ENCODE measurements around the gene GKN2. TPM values are rescaled to one million over a fixed set of nuclear protein-coding genes. Genes with fewer than 3 reads are reported as not detected.

GKN2 gene
- total and polyA plus RNA-seq, 2 of the 13 experiments (the other 11 are each of a cell fraction or from before 2014, with no cell fraction given), result not detected

DNA sequence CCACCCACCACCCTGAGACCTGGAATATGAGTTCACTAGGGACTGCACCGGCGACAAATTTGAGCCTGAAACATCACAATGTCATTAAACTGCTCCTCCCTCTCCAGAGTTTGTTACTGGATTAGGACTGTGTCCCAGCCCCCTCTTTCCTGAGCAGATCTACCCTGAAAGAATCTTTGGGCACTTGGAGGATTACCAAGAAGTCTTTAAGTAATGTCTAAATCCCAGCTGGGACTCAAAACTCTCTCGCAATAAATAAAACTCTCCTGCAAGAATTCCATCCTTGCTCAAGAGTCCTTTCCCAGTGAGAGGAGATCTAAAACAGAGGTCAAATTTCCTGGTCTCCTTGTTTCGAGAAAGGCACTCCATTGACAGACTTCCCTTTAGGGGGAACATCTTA, 20.9 kb downstream of the GKN2 start:
- BruUV-seq (replicated peaks), result no TSS peak

More for the DNA sequence above, 20.9 kb downstream of the GKN2 start:
- H3K4me1 ChIP-seq (ENCODE audit: insufficient read depth, low read length), result no peaks in the 10 kb centered on the region
- POLR2A ChIA-PET, result no interaction called here
- no peak overlapping the region for H3K9ac ChIP-seq (ENCODE audit: insufficient read depth, low read depth, low read length)
- no peak overlapping the region for H3K4me2 ChIP-seq (ENCODE audit: low read depth, low read length)
- no peaks in the 10 kb centered on the region for H4K20me1 ChIP-seq (ENCODE audit: insufficient read depth, low read length)
- WGBS (ENCODE audit: low lambda C conversion rate), result 29% methylated on average over 4 of the region's 4 CpGs
- H3K79me2 ChIP-seq (ENCODE audit: insufficient read depth, low read length), result no peaks in the 10 kb centered on the region
- intact Hi-C loops (cut with micrococcal nuclease; ENCODE audit: unreplicated experiment), result no loop called here
- FAIRE-seq, result no peak
- no peaks in the 10 kb centered on the region for H3K9me3 ChIP-seq (ENCODE audit: low read length)
- CTCF ChIA-PET (ENCODE audit: low intra/inter-chr PET ratio, low total read pairs), result no interaction called here
- no peak overlapping the region for H3K4me3 ChIP-seq (replicated peaks in 1 of 3; ENCODE audit: insufficient read depth in 1 of 3, low read depth in 2 of 3, low read length in 3 of 3)
- H3K27ac ChIP-seq (ENCODE audit: extremely low read length, insufficient read depth, low read length), result no peak overlapping the region
- H3K36me3 ChIP-seq (replicated peaks in 1 of 2; ENCODE audit: control insufficient read depth in 1 of 2, insufficient read depth in 2 of 2, low read length in 2 of 2), result no peaks in the 10 kb centered on the region
- in situ Hi-C loops (cut with HindIII; ENCODE audit: extremely low pct_ligation_motif_present, low pct_unique_long_range_greater_than_20kb), result no loop called here
- DNase-seq (ENCODE audit: low spot score), result no peak
- no peak for ATAC-seq
- H2AFZ ChIP-seq (ENCODE audit: low read length), result no peak overlapping the region
- peaks cover 0 to 35% of the 10 kb centered on the region in 2 experiments; a peak in 3 of 5 replicates for H3K27me3 ChIP-seq (ENCODE audit: control insufficient read depth in 1 of 2, insufficient read depth in 2 of 2, low read length in 2 of 2)
- no peak for TF ChIP-seq ZNF724P (CRISPR knock-in tag; IDR thresholded peaks at IDR 0.05; ENCODE audit: borderline replicate concordance)
- TF ChIP-seq, protein P1, sequence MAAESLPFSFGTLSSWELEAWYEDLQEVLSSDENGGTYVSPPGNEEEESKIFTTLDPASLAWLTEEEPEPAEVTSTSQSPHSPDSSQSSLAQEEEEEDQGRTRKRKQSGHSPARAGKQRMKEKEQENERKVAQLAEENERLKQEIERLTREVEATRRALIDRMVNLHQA (CRISPR knock-in tag; IDR thresholded peaks at IDR 0.05), result no peak
- no peak for TF ChIP-seq FOXO1 (CRISPR knock-in tag; IDR thresholded peaks at IDR 0.05)
- TF ChIP-seq CBFB (CRISPR knock-in tag; IDR thresholded peaks at IDR 0.05), result no peak
- no peak for TF ChIP-seq ZNF451 (CRISPR knock-in tag; IDR thresholded peaks at IDR 0.05)
- TF ChIP-seq, protein P2, sequence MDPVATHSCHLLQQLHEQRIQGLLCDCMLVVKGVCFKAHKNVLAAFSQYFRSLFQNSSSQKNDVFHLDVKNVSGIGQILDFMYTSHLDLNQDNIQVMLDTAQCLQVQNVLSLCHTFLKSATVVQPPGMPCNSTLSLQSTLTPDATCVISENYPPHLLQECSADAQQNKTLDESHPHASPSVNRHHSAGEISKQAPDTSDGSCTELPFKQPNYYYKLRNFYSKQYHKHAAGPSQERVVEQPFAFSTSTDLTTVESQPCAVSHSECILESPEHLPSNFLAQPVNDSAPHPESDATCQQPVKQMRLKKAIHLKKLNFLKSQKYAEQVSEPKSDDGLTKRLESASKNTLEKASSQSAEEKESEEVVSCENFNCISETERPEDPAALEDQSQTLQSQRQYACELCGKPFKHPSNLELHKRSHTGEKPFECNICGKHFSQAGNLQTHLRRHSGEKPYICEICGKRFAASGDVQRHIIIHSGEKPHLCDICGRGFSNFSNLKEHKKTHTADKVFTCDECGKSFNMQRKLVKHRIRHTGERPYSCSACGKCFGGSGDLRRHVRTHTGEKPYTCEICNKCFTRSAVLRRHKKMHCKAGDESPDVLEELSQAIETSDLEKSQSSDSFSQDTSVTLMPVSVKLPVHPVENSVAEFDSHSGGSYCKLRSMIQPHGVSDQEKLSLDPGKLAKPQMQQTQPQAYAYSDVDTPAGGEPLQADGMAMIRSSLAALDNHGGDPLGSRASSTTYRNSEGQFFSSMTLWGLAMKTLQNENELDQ (CRISPR knock-in tag; IDR thresholded peaks at IDR 0.05; ENCODE audit: borderline replicate concordance), result no peak
- no peak for TF ChIP-seq MLLT10 (CRISPR knock-in tag; IDR thresholded peaks at IDR 0.05)
- TF ChIP-seq, protein P3, sequence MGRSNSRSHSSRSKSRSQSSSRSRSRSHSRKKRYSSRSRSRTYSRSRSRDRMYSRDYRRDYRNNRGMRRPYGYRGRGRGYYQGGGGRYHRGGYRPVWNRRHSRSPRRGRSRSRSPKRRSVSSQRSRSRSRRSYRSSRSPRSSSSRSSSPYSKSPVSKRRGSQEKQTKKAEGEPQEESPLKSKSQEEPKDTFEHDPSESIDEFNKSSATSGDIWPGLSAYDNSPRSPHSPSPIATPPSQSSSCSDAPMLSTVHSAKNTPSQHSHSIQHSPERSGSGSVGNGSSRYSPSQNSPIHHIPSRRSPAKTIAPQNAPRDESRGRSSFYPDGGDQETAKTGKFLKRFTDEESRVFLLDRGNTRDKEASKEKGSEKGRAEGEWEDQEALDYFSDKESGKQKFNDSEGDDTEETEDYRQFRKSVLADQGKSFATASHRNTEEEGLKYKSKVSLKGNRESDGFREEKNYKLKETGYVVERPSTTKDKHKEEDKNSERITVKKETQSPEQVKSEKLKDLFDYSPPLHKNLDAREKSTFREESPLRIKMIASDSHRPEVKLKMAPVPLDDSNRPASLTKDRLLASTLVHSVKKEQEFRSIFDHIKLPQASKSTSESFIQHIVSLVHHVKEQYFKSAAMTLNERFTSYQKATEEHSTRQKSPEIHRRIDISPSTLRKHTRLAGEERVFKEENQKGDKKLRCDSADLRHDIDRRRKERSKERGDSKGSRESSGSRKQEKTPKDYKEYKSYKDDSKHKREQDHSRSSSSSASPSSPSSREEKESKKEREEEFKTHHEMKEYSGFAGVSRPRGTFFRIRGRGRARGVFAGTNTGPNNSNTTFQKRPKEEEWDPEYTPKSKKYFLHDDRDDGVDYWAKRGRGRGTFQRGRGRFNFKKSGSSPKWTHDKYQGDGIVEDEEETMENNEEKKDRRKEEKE (IDR thresholded peaks at IDR 0.05), result no peak
- TF ChIP-seq, protein P4, sequence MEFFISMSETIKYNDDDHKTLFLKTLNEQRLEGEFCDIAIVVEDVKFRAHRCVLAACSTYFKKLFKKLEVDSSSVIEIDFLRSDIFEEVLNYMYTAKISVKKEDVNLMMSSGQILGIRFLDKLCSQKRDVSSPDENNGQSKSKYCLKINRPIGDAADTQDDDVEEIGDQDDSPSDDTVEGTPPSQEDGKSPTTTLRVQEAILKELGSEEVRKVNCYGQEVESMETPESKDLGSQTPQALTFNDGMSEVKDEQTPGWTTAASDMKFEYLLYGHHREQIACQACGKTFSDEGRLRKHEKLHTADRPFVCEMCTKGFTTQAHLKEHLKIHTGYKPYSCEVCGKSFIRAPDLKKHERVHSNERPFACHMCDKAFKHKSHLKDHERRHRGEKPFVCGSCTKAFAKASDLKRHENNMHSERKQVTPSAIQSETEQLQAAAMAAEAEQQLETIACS (CRISPR knock-in tag; IDR thresholded peaks at IDR 0.05), result no peak
- no peak for TF ChIP-seq ZNF282 (IDR thresholded peaks at IDR 0.05; ENCODE audit: partially characterized antibody)
- no peak for TF ChIP-seq ZNF34 (CRISPR knock-in tag; IDR thresholded peaks at IDR 0.05; ENCODE audit: borderline replicate concordance)
- TF ChIP-seq ZFP36 (IDR thresholded peaks at IDR 0.05; ENCODE audit: borderline replicate concordance, low read depth, low read length, partially characterized antibody), result no peak
- TF ChIP-seq ZNF816 (CRISPR knock-in tag; IDR thresholded peaks at IDR 0.05; ENCODE audit: borderline replicate concordance), result no peak
- TF ChIP-seq, protein P5, sequence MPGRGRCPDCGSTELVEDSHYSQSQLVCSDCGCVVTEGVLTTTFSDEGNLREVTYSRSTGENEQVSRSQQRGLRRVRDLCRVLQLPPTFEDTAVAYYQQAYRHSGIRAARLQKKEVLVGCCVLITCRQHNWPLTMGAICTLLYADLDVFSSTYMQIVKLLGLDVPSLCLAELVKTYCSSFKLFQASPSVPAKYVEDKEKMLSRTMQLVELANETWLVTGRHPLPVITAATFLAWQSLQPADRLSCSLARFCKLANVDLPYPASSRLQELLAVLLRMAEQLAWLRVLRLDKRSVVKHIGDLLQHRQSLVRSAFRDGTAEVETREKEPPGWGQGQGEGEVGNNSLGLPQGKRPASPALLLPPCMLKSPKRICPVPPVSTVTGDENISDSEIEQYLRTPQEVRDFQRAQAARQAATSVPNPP (CRISPR knock-in tag; IDR thresholded peaks at IDR 0.05), result no peak
- TF ChIP-seq KLF16 (CRISPR knock-in tag; IDR thresholded peaks at IDR 0.05), result no peak
- no peak for TF ChIP-seq ATF1 (CRISPR knock-in tag; IDR thresholded peaks at IDR 0.05)
- TF ChIP-seq GABPA (IDR thresholded peaks at IDR 0.05; ENCODE audit: low read depth, low read length), result no peak
- no peak for TF ChIP-seq GABPA (CRISPR knock-in tag; IDR thresholded peaks at IDR 0.05; ENCODE audit: low read depth)
- no peak for TF ChIP-seq SRY (CRISPR knock-in tag; IDR thresholded peaks at IDR 0.05)
